Neural progenitor cell (in vitro differentiated cells): ENCODE data around the gene KHDRBS1.

Experiments used
- EZH2 ChIP-seq: fragments of 200-600 bp; sonication (generic); IDR thresholded peaks from 2 replicates; pipeline ENCODE4 v1.6.1; 2017; ENCODE audit warnings: antibody characterized with exemption, mild to moderate bottlenecking, moderate library complexity
- TF ChIP-seq, protein P1 (sequence below): fragments of 200-600 bp; sonication (generic); IDR thresholded peaks from 2 replicates; pipeline ENCODE4 v1.5.1; 2017; ENCODE audit warnings: antibody characterized with exemption, mild to moderate bottlenecking

DNA sequence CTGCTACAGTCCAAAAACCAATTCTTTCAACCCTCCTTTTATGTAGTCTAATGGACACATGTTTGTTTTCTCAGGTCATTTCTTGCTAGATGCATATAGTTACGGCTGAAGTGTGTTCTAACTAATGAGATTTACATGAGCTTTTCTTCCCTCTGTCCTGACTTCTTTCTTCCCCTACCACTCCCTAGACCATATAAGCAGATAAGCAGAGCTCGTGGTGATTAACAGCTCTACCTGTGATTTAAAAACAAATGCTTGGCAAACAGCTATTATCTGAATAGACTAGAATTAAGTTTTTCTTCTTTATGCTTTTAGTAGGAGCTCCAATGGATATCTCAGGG lies 18.6 kb downstream of the KHDRBS1 start:
- TF ChIP-seq, protein P1, sequence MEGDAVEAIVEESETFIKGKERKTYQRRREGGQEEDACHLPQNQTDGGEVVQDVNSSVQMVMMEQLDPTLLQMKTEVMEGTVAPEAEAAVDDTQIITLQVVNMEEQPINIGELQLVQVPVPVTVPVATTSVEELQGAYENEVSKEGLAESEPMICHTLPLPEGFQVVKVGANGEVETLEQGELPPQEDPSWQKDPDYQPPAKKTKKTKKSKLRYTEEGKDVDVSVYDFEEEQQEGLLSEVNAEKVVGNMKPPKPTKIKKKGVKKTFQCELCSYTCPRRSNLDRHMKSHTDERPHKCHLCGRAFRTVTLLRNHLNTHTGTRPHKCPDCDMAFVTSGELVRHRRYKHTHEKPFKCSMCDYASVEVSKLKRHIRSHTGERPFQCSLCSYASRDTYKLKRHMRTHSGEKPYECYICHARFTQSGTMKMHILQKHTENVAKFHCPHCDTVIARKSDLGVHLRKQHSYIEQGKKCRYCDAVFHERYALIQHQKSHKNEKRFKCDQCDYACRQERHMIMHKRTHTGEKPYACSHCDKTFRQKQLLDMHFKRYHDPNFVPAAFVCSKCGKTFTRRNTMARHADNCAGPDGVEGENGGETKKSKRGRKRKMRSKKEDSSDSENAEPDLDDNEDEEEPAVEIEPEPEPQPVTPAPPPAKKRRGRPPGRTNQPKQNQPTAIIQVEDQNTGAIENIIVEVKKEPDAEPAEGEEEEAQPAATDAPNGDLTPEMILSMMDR = no peak
- TF ChIP-seq EZH2 = no peak
